ENCODE measurements around the gene GSTA4. TPM values are rescaled to one million over a fixed set of nuclear protein-coding genes. Genes with fewer than 3 reads are reported as not detected.
A peak's percentile ranks its signal among the peaks of the same experiment; 100 is the strongest.

Gene GSTA4
- total and polyA plus RNA-seq, 11 donors: 8.5 to 17.0 (median 12.0) TPM

GRCh38 chr6:52982680-52983079 is 12.4 kb downstream of the GSTA4 start:
- intact Hi-C loops (cut with DNase I): loop anchor here in 1 of 10 donors (10.0 kb wide), 1 partner anchor 108 kb away; no protein-coding TSS in a partner anchor
- no peak for ATAC-seq
- H3K27me3 ChIP-seq: no peaks in the 10 kb centered on the region
- 95 to 97% (median 95%) methylated on average over 3 of the region's 3 CpGs for WGBS, 4 donors
- no peak overlapping the region for H3K27ac ChIP-seq
- TF ChIP-seq, protein P1, sequence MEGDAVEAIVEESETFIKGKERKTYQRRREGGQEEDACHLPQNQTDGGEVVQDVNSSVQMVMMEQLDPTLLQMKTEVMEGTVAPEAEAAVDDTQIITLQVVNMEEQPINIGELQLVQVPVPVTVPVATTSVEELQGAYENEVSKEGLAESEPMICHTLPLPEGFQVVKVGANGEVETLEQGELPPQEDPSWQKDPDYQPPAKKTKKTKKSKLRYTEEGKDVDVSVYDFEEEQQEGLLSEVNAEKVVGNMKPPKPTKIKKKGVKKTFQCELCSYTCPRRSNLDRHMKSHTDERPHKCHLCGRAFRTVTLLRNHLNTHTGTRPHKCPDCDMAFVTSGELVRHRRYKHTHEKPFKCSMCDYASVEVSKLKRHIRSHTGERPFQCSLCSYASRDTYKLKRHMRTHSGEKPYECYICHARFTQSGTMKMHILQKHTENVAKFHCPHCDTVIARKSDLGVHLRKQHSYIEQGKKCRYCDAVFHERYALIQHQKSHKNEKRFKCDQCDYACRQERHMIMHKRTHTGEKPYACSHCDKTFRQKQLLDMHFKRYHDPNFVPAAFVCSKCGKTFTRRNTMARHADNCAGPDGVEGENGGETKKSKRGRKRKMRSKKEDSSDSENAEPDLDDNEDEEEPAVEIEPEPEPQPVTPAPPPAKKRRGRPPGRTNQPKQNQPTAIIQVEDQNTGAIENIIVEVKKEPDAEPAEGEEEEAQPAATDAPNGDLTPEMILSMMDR (IDR thresholded peaks at IDR 0.05): no peak
- no peak for TF ChIP-seq POLR2A (IDR thresholded peaks at IDR 0.05)
- H3K36me3 ChIP-seq: peaks cover 0 to 56% (median 22%) of the 10 kb centered on the region in 9 donors
- no peak overlapping the region for H3K4me3 ChIP-seq
- DNase-seq: no peak
- no peaks in the 10 kb centered on the region for H3K9me3 ChIP-seq
- H3K4me1 ChIP-seq: peaks cover 0 to 17% (median 0%) of the 10 kb centered on the region in 12 donors

- no peak for ATAC-seq
- intact Hi-C loops (cut with DNase I): loop anchor here in 1 of 10 donors (10.0 kb wide), 1 partner anchor 107 kb away; no protein-coding TSS in a partner anchor
- peaks cover 0 to 52% (median 18%) of the 10 kb centered on the region in 9 donors for H3K36me3 ChIP-seq
Observed at GRCh38 chr6:52981222-52981900, 13.7 kb downstream of the GSTA4 start.

GRCh38 chr6:52976591-52977035 is 18.5 kb downstream of the GSTA4 start:
- H3K4me3 ChIP-seq: no peak overlapping the region
- no peak overlapping the region for H3K27ac ChIP-seq
- intact Hi-C loops (cut with DNase I): no loop called here
- no peaks in the 10 kb centered on the region for H3K27me3 ChIP-seq
- peaks cover 0 to 12% (median 0%) of the 10 kb centered on the region in 9 donors for H3K36me3 ChIP-seq
- 79 to 88% (median 84%) methylated on average over 3 of the region's 3 CpGs for WGBS, 4 donors
- peaks cover 0 to 5% (median 0%) of the 10 kb centered on the region in 12 donors for H3K4me1 ChIP-seq
- no peak for DNase-seq
- H3K9me3 ChIP-seq: no peaks in the 10 kb centered on the region
- TF ChIP-seq POLR2A (IDR thresholded peaks at IDR 0.05): no peak
- TF ChIP-seq, protein P1 (IDR thresholded peaks at IDR 0.05): no peak
- ATAC-seq: peak in 1 of 4 donors; percentile 62

More at GRCh38 chr6:52981222-52981900, 13.7 kb downstream of the GSTA4 start:
- no peak for TF ChIP-seq POLR2A (IDR thresholded peaks at IDR 0.05)
- TF ChIP-seq, protein P1 (IDR thresholded peaks at IDR 0.05): no peak
- DNase-seq: no peak
- Histone ChIP-seq H3K4me3 (no peak overlapping the region), H3K27ac (no peak overlapping the region), H3K4me1 (peaks cover 0 to 22% (median 0%) of the 10 kb centered on the region in 12 donors), H3K9me3 (no peaks in the 10 kb centered on the region), H3K27me3 (no peaks in the 10 kb centered on the region)

- DNase-seq: no peak
Observed at GRCh38 chr6:52976149-52976548, 18.9 kb downstream of the GSTA4 start.

More at GRCh38 chr6:52976149-52976548, 18.9 kb downstream of the GSTA4 start:
- no peaks in the 10 kb centered on the region for H3K27me3 ChIP-seq
- H3K9me3 ChIP-seq: no peaks in the 10 kb centered on the region
- intact Hi-C loops (cut with DNase I): no loop called here
- H3K4me1 ChIP-seq: peaks cover 0 to 5% (median 0%) of the 10 kb centered on the region in 12 donors
- no peak for ATAC-seq
- H3K27ac ChIP-seq: no peak overlapping the region
- H3K4me3 ChIP-seq: no peak overlapping the region
- no peak for TF ChIP-seq POLR2A (IDR thresholded peaks at IDR 0.05)
- TF ChIP-seq, protein P1 (IDR thresholded peaks at IDR 0.05): no peak
- WGBS, 4 donors: 82 to 86% (median 84%) methylated on average over 4 of the region's 4 CpGs
- H3K36me3 ChIP-seq: peaks cover 0 to 8% (median 0%) of the 10 kb centered on the region in 9 donors

Measured in heart left ventricle (tissue), 16 donors.